ENCODE measurements around the gene DRC3. TPM values are rescaled to one million over a fixed set of nuclear protein-coding genes. Genes with fewer than 3 reads are reported as not detected.

DRC3 gene
- total RNA-seq, 1 donor from 2014 or later = 0.43 TPM

GRCh38 chr17:18011286-18011685 is 38.6 kb downstream of the DRC3 start:
- Histone ChIP-seq H2AFZ (ENCODE audit: low read depth, low read length) (no peak overlapping the region), H3K4me3 (ENCODE audit: insufficient read depth, low read depth, low read length) (no peak overlapping the region), H3K27ac (ENCODE audit: low read depth, low read length) (no peak overlapping the region), H3K9ac (ENCODE audit: low read length) (no peak overlapping the region), H3K9me3 (ENCODE audit: insufficient read depth, low read depth, low read length) (no peaks in the 10 kb centered on the region), H3K79me2 (ENCODE audit: insufficient read depth, low read length) (no peaks in the 10 kb centered on the region), H3K4me1 (ENCODE audit: insufficient read depth, low read length) (peaks cover 15% of the 10 kb centered on the region), H4K20me1 (ENCODE audit: insufficient read depth, low read length) (peaks cover 3% of the 10 kb centered on the region), H3K36me3 (ENCODE audit: insufficient read depth, low read length) (peaks cover 2% of the 10 kb centered on the region), H3K4me2 (ENCODE audit: low read length) (no peak overlapping the region), H3K27me3 (ENCODE audit: insufficient read depth, low read length) (peaks cover 2% of the 10 kb centered on the region)
- H3K4me1 Mint-ChIP-seq (ENCODE audit: low read depth, unreplicated experiment) = peaks cover 11% of the 10 kb centered on the region
- FAIRE-seq (no peak), DNase-seq (ENCODE audit: low read depth) (no peak)
- peaks cover under 1% of the 10 kb centered on the region for H3K27me3 Mint-ChIP-seq (ENCODE audit: low read depth, unreplicated experiment)
- TF ChIP-seq EZH2 (IDR thresholded peaks at IDR 0.05; ENCODE audit: insufficient read depth, low read length) (no peak), CTCF (IDR thresholded peaks at IDR 0.05; ENCODE audit: insufficient read depth, low read depth, low read length) (no peak)
- no peak overlapping the region for H3K4me3 Mint-ChIP-seq (ENCODE audit: unreplicated experiment)
- H3K36me3 Mint-ChIP-seq (ENCODE audit: low read depth, unreplicated experiment) = peaks cover 18% of the 10 kb centered on the region
- H3K9me3 Mint-ChIP-seq (ENCODE audit: unreplicated experiment) = peaks cover 3% of the 10 kb centered on the region
- no peak overlapping the region for H3K27ac Mint-ChIP-seq (ENCODE audit: unreplicated experiment)

DNA sequence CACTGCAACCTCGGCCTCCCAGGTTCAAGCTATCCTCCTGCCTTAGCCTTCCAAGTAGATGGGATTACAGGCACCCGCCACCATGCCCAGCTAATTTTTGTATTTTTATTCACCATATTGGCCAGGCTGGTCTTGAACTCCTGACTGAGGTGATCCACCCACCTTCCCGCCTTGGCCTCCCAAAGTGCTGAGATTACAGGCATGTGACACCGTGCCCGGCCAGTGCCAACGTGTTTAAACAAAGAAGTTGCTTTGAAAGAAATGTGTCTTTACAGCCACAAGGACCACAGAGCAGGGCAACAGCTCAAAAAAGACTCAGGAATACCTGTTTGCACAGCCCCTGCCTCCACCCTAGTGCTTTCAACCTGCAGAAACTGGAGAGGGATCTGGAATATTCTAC is 41.3 kb downstream of the DRC3 start:
- H3K27me3 ChIP-seq (ENCODE audit: insufficient read depth, low read length) = peaks cover 2% of the 10 kb centered on the region
- no peak overlapping the region for H3K27ac Mint-ChIP-seq (ENCODE audit: unreplicated experiment)
- no peak overlapping the region for H3K4me3 Mint-ChIP-seq (ENCODE audit: unreplicated experiment)
- no peak overlapping the region for H3K4me3 ChIP-seq (ENCODE audit: insufficient read depth, low read depth, low read length)
- no peaks in the 10 kb centered on the region for H3K9me3 ChIP-seq (ENCODE audit: insufficient read depth, low read depth, low read length)
- H4K20me1 ChIP-seq (ENCODE audit: insufficient read depth, low read length) = peaks cover 3% of the 10 kb centered on the region
- peaks cover 3% of the 10 kb centered on the region for H3K9me3 Mint-ChIP-seq (ENCODE audit: unreplicated experiment)
- no peaks in the 10 kb centered on the region for H3K79me2 ChIP-seq (ENCODE audit: insufficient read depth, low read length)
- no peaks in the 10 kb centered on the region for H3K27me3 Mint-ChIP-seq (ENCODE audit: low read depth, unreplicated experiment)
- peaks cover 14% of the 10 kb centered on the region for H3K4me1 ChIP-seq (ENCODE audit: insufficient read depth, low read length)
- no peak for DNase-seq (ENCODE audit: low read depth)
- H3K9ac ChIP-seq (ENCODE audit: low read length) = no peak overlapping the region
- no peak overlapping the region for H3K4me2 ChIP-seq (ENCODE audit: low read length)
- H3K36me3 ChIP-seq (ENCODE audit: insufficient read depth, low read length) = peaks cover 2% of the 10 kb centered on the region
- no peak for TF ChIP-seq EZH2 (IDR thresholded peaks at IDR 0.05; ENCODE audit: insufficient read depth, low read length)
- no peak for TF ChIP-seq CTCF (IDR thresholded peaks at IDR 0.05; ENCODE audit: insufficient read depth, low read depth, low read length)
- no peak overlapping the region for H2AFZ ChIP-seq (ENCODE audit: low read depth, low read length)
- H3K36me3 Mint-ChIP-seq (ENCODE audit: low read depth, unreplicated experiment) = peaks cover 13% of the 10 kb centered on the region
- no peak for FAIRE-seq
- peaks cover 18% of the 10 kb centered on the region for H3K4me1 Mint-ChIP-seq (ENCODE audit: low read depth, unreplicated experiment)
- H3K27ac ChIP-seq (ENCODE audit: low read depth, low read length) = no peak overlapping the region

DNA sequence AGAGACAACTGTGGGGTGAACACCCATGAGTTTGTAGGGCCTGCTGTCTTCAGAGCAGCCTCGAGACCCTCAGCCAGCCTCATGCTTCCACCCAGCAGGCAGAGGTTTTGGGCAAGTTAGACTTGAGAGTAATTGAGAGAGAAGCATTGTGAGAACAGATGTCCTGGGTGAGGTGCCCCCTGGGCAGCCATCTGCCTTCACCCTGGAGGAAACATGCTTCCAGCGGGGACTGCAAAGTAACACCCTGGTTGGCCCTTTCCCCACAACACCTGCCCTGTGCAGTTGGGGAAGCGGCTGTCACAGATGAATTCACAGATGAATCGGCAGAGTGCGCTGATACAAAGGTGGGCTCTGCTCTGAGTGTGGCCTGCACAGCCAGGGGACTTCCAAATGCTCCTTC is 42.9 kb downstream of the DRC3 start:
- peaks cover 19% of the 10 kb centered on the region for H3K4me1 Mint-ChIP-seq (ENCODE audit: low read depth, unreplicated experiment)
- Histone ChIP-seq H3K27ac (ENCODE audit: low read depth, low read length) (no peak overlapping the region), H3K27me3 (ENCODE audit: insufficient read depth, low read length) (peaks cover 2% of the 10 kb centered on the region), H3K9me3 (ENCODE audit: insufficient read depth, low read depth, low read length) (no peaks in the 10 kb centered on the region), H3K9ac (ENCODE audit: low read length) (no peak overlapping the region), H4K20me1 (ENCODE audit: insufficient read depth, low read length) (peaks cover 7% of the 10 kb centered on the region), H2AFZ (ENCODE audit: low read depth, low read length) (no peak overlapping the region), H3K4me1 (ENCODE audit: insufficient read depth, low read length) (peaks cover 9% of the 10 kb centered on the region), H3K4me2 (ENCODE audit: low read length) (no peak overlapping the region), H3K4me3 (ENCODE audit: insufficient read depth, low read depth, low read length) (no peak overlapping the region), H3K79me2 (ENCODE audit: insufficient read depth, low read length) (no peaks in the 10 kb centered on the region), H3K36me3 (ENCODE audit: insufficient read depth, low read length) (peaks cover 2% of the 10 kb centered on the region)
- no peak for DNase-seq (ENCODE audit: low read depth)
- no peak overlapping the region for H3K27ac Mint-ChIP-seq (ENCODE audit: unreplicated experiment)
- no peaks in the 10 kb centered on the region for H3K9me3 Mint-ChIP-seq (ENCODE audit: unreplicated experiment)
- no peak overlapping the region for H3K4me3 Mint-ChIP-seq (ENCODE audit: unreplicated experiment)
- FAIRE-seq = no peak
- H3K36me3 Mint-ChIP-seq (ENCODE audit: low read depth, unreplicated experiment) = peaks cover 9% of the 10 kb centered on the region
- no peak for TF ChIP-seq CTCF (IDR thresholded peaks at IDR 0.05; ENCODE audit: insufficient read depth, low read depth, low read length)
- TF ChIP-seq EZH2 (IDR thresholded peaks at IDR 0.05; ENCODE audit: insufficient read depth, low read length) = no peak
- no peaks in the 10 kb centered on the region for H3K27me3 Mint-ChIP-seq (ENCODE audit: low read depth, unreplicated experiment)
